ENCODE results near the gene CCNL1.
"Not testable (repeated sequence)": the region's sequence is repeated elsewhere in the genome, so short reads cannot be mapped to it uniquely, and the experiment has no call there.

CCNL1 gene

GRCh38 chr3:157115069-157116006 lies 44.6 kb downstream of the CCNL1 start:
- peak; percentile 19 for DNase-seq

GRCh38 chr3:157113832-157114505 lies 46.0 kb downstream of the CCNL1 start:
- peak; percentile 20 for DNase-seq
- in situ Hi-C loops (cut with HindIII; ENCODE audit: low pct_ligation_motif_present, low pct_unique_long_range_greater_than_20kb, low sequenced_read_pairs) = no loop called here

More at GRCh38 chr3:157115069-157116006, 44.6 kb downstream of the CCNL1 start:
- in situ Hi-C loops (cut with HindIII; ENCODE audit: low pct_ligation_motif_present, low pct_unique_long_range_greater_than_20kb, low sequenced_read_pairs) = no loop called here

- in situ Hi-C loops (cut with HindIII; ENCODE audit: low pct_ligation_motif_present, low pct_unique_long_range_greater_than_20kb, low sequenced_read_pairs) = no loop called here
- DNase-seq = no peak
Observed at GRCh38 chr3:157112536-157112935, 47.4 kb downstream of the CCNL1 start.

GRCh38 chr3:157111518-157111917 lies 48.4 kb downstream of the CCNL1 start:
- in situ Hi-C loops (cut with HindIII; ENCODE audit: low pct_ligation_motif_present, low pct_unique_long_range_greater_than_20kb, low sequenced_read_pairs) = no loop called here

GRCh38 chr3:157110761-157111278 lies 49.1 kb downstream of the CCNL1 start:
- in situ Hi-C loops (cut with HindIII; ENCODE audit: low pct_ligation_motif_present, low pct_unique_long_range_greater_than_20kb, low sequenced_read_pairs) = no loop called here
- no peak for DNase-seq

More at GRCh38 chr3:157111518-157111917, 48.4 kb downstream of the CCNL1 start:
- DNase-seq = no peak

GRCh38 chr3:157109267-157110141 lies 50.4 kb downstream of the CCNL1 start:
- in situ Hi-C loops (cut with HindIII; ENCODE audit: low pct_ligation_motif_present, low pct_unique_long_range_greater_than_20kb, low sequenced_read_pairs) = no loop called here

GRCh38 chr3:157107644-157108133 lies 52.3 kb downstream of the CCNL1 start:
- in situ Hi-C loops (cut with HindIII; ENCODE audit: low pct_ligation_motif_present, low pct_unique_long_range_greater_than_20kb, low sequenced_read_pairs) = no loop called here
- DNase-seq = no peak

More at GRCh38 chr3:157109267-157110141, 50.4 kb downstream of the CCNL1 start:
- no peak for DNase-seq

GRCh38 chr3:157107037-157107436 lies 52.9 kb downstream of the CCNL1 start:
- no peak for DNase-seq
- in situ Hi-C loops (cut with HindIII; ENCODE audit: low pct_ligation_motif_present, low pct_unique_long_range_greater_than_20kb, low sequenced_read_pairs) = no loop called here

- in situ Hi-C loops (cut with HindIII; ENCODE audit: low pct_ligation_motif_present, low pct_unique_long_range_greater_than_20kb, low sequenced_read_pairs) = no loop called here
- DNase-seq = no peak
Observed at GRCh38 chr3:157104928-157105652, 54.9 kb downstream of the CCNL1 start.

GRCh38 chr3:157104521-157104920 lies 55.4 kb downstream of the CCNL1 start:
- no peak for DNase-seq
- in situ Hi-C loops (cut with HindIII; ENCODE audit: low pct_ligation_motif_present, low pct_unique_long_range_greater_than_20kb, low sequenced_read_pairs) = no loop called here

- DNase-seq = no peak
- in situ Hi-C loops (cut with HindIII; ENCODE audit: low pct_ligation_motif_present, low pct_unique_long_range_greater_than_20kb, low sequenced_read_pairs) = no loop called here
Observed at GRCh38 chr3:157103860-157104259, 56.1 kb downstream of the CCNL1 start.

- no peak for DNase-seq
- in situ Hi-C loops (cut with HindIII; ENCODE audit: low pct_ligation_motif_present, low pct_unique_long_range_greater_than_20kb, low sequenced_read_pairs) = no loop called here
Observed at GRCh38 chr3:157103280-157103679, 56.7 kb downstream of the CCNL1 start.

GRCh38 chr3:157102595-157102994 lies 57.4 kb downstream of the CCNL1 start:
- DNase-seq; in situ Hi-C loops (cut with HindIII; ENCODE audit: low pct_ligation_motif_present, low pct_unique_long_range_greater_than_20kb, low sequenced_read_pairs): not testable (repeated sequence)

GRCh38 chr3:157102098-157102497 lies 57.8 kb downstream of the CCNL1 start:
- no peak for DNase-seq
- in situ Hi-C loops (cut with HindIII; ENCODE audit: low pct_ligation_motif_present, low pct_unique_long_range_greater_than_20kb, low sequenced_read_pairs) = no loop called here

- in situ Hi-C loops (cut with HindIII; ENCODE audit: low pct_ligation_motif_present, low pct_unique_long_range_greater_than_20kb, low sequenced_read_pairs) = no loop called here
- no peak for DNase-seq
Observed at GRCh38 chr3:157101486-157101885, 58.5 kb downstream of the CCNL1 start.

- in situ Hi-C loops (cut with HindIII; ENCODE audit: low pct_ligation_motif_present, low pct_unique_long_range_greater_than_20kb, low sequenced_read_pairs) = no loop called here
- DNase-seq = no peak
Observed at GRCh38 chr3:157100608-157101396, 59.1 kb downstream of the CCNL1 start.

- no peak for DNase-seq
- in situ Hi-C loops (cut with HindIII; ENCODE audit: low pct_ligation_motif_present, low pct_unique_long_range_greater_than_20kb, low sequenced_read_pairs) = no loop called here
Observed at GRCh38 chr3:157100096-157100477, 59.9 kb downstream of the CCNL1 start.

All from ACHN (cell line).